Esophagus squamous epithelium (tissue), 5 donors: ENCODE results near the gene INVS. TPM values are rescaled to one million over a fixed set of nuclear protein-coding genes. Genes with fewer than 3 reads are reported as not detected.

Experiments used
- DNase-seq: peaks from one replicate; lab custom pipeline; 2025; lab: John Stamatoyannopoulos, UW
- H3K27ac ChIP-seq, 4 donors: fragments of 200-600 bp; sonication (generic); one replicate each; pipeline ENCODE4 v1.5.1; 2016 to 2019; ENCODE audit warnings: mild to moderate bottlenecking in 1 of 4
- H3K27me3 ChIP-seq, 4 donors: fragments of 200-600 bp; sonication (generic); 1 replicate in 3 of 4; 2 replicates in 1 of 4; pipeline versions ENCODE4 v1.5.1 to v1.6.0; 2017 to 2021; ENCODE audit warnings: antibody characterized with exemption in 1 of 4
- H3K36me3 ChIP-seq, 3 donors: fragments of 200-600 bp; sonication (generic); one replicate each; pipeline ENCODE4 v1.5.1; 2016 to 2019
- H3K4me1 ChIP-seq, 3 donors: fragments of 200-600 bp; sonication (generic); one replicate each; pipeline ENCODE4 v1.5.1; 2017 to 2019
- H3K4me3 ChIP-seq, 4 donors: fragments of 200-600 bp; sonication (generic); 1 replicate in 3 of 4; 2 replicates in 1 of 4; pipeline ENCODE4 v1.5.1; 2016 to 2019; ENCODE audit warnings: mild to moderate bottlenecking in 2 of 4, moderate library complexity in 1 of 4
- H3K9me3 ChIP-seq, 3 donors: fragments of 200-600 bp; sonication (generic); one replicate each; pipeline ENCODE4 v1.5.1; 2016 to 2019
- CTCF ChIP-seq, 6 experiments: fragments of 450-650 bp in 4 of 6; fragments of 200-600 bp in 2 of 6; sonication (generic) in 2 of 6; IDR thresholded peaks; one replicate each; pipeline ENCODE4 v1.5.1; 2016 to 2019; ENCODE audit warnings: antibody characterized with exemption in 6 of 6, mild to moderate bottlenecking in 4 of 6, moderate library complexity in 4 of 6
- POLR2A ChIP-seq, 4 donors: fragments of 450-650 bp; IDR thresholded peaks; one replicate each; pipeline ENCODE4 v1.6.1; 2017; ENCODE audit warnings: antibody characterized with exemption in 4 of 4, mild to moderate bottlenecking in 4 of 4, moderate library complexity in 3 of 4
- WGBS, 2 donors: methylation state at CpG; one replicate each; pipeline ENCODE4 v1.1.5; 2018; 5-methylcytosine and 5-hydroxymethylcytosine counted together
- intact Hi-C: fragments of 100-400 bp; cut with DNase I; formaldehyde crosslinking; loops from one replicate; pipeline ENCODE4 v1.15.0; 2022
- total RNA-seq, 4 donors: library from RNA; depleted of rRNA; stranded (reverse); fragments of >200 nt; gene quantifications; one replicate each; pipeline ENCODE4 v1.1.0, GENCODE V29; 2016
- donor health status: DM: yes; HTN: yes; CAD: no.

Gene INVS
- total RNA-seq, 4 donors from 2014 or later: 8.9 to 24.4 (median 13.3) TPM

DNA sequence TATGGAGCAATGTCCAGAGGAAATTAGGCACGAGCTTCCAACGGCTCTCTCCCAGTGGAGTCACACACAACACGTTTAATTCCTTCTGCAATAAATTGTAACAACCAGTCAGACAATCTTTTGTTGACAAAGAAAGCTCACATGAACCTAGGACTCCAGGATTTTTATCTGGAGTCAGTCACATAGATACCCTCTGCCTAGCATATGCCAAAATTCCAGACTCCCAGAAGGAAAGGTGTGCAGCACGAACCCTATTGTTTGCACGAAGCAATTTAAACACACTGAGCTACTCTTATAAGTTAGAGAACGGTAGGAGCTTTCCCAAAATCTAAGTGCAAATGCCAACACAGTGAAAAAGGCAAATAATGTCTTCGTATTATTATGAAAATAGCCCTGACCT lies 186.6 kb downstream of the INVS start:
- no peaks in the 10 kb centered on the region for H3K27me3 ChIP-seq
- WGBS, 2 donors: 94 to 97% methylated on average over 7 of the region's 7 CpGs
- intact Hi-C loops: no loop called here
- TF ChIP-seq CTCF (IDR thresholded peaks at IDR 0.05) (no peak), POLR2A (IDR thresholded peaks at IDR 0.05) (no peak)
- peaks cover 0 to 23% (median 0%) of the 10 kb centered on the region in 3 donors for H3K9me3 ChIP-seq
- H3K27ac ChIP-seq: no peak overlapping the region
- DNase-seq: no peak
- H3K36me3 ChIP-seq: peaks cover 0 to 95% (median 12%) of the 10 kb centered on the region in 3 donors
- no peak overlapping the region for H3K4me3 ChIP-seq
- no peaks in the 10 kb centered on the region for H3K4me1 ChIP-seq

- H3K9me3 ChIP-seq: peaks cover 0 to 23% (median 0%) of the 10 kb centered on the region in 3 donors
- DNase-seq: no peak
- WGBS, 2 donors: 84 to 88% methylated on average over 6 of the region's 6 CpGs
- peaks cover 0 to 99% (median 12%) of the 10 kb centered on the region in 3 donors for H3K36me3 ChIP-seq
- no peak for TF ChIP-seq POLR2A (IDR thresholded peaks at IDR 0.05)
- no peak for TF ChIP-seq CTCF (IDR thresholded peaks at IDR 0.05)
- intact Hi-C loops: no loop called here
- H3K4me3 ChIP-seq: no peak overlapping the region
- H3K27me3 ChIP-seq: no peaks in the 10 kb centered on the region
- no peaks in the 10 kb centered on the region for H3K4me1 ChIP-seq
- H3K27ac ChIP-seq: no peak overlapping the region
Measured at GRCh38 chr9:100286257-100286656, 187.2 kb downstream of the INVS start.

DNA sequence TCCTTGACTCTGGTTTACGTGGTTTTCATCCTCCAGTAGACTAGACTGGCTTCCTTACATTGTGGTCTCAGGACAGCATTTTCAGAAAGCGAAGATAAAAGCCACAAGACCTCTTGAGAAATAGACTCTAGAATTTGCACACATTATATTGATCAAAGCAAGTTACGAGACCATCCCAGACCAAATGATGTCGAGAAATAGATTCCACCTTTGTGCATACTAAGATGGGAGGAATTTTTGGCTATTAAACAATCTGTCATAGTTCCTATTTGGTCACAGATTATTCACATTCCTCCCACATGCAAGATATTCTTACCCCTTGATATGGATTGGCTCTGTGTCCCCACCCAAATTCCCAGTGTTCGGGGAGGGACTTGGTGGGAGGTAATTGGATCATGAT lies 188.1 kb downstream of the INVS start:
- WGBS, 2 donors: 95% methylated on average over 5 of the region's 5 CpGs
- DNase-seq: no peak
- H3K9me3 ChIP-seq: peaks cover 0 to 23% (median 0%) of the 10 kb centered on the region in 3 donors
- no peak overlapping the region for H3K27ac ChIP-seq
- peaks cover under 1 to 99% (median 11%) of the 10 kb centered on the region in 3 donors for H3K36me3 ChIP-seq
- no peaks in the 10 kb centered on the region for H3K27me3 ChIP-seq
- TF ChIP-seq POLR2A (IDR thresholded peaks at IDR 0.05): no peak
- no peak for TF ChIP-seq CTCF (IDR thresholded peaks at IDR 0.05)
- no peaks in the 10 kb centered on the region for H3K4me1 ChIP-seq
- no peak overlapping the region for H3K4me3 ChIP-seq
- intact Hi-C loops: no loop called here

DNA sequence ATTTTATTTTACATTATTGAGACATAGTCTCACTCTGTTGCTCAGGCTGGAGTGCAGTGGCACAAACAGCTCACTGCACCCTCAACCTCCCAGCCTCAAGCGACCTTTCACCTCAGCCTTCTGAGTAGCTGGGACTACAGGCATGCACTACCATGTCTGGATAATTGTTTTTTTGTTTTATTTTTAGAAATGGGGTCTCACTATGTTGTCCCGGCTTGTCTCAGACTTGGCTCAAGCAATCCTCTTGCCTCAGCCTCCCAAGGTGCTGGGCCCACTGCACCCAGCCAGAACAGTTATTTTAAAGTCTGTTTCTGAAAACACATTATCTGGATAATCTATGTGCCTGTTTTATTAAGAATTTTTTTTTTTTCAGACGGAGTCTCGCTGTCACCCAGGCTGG lies 191.7 kb downstream of the INVS start:
- intact Hi-C loops: no loop called here
- Histone ChIP-seq H3K27me3 (no peaks in the 10 kb centered on the region), H3K9me3 (peaks cover 0 to 9% (median 0%) of the 10 kb centered on the region in 3 donors), H3K4me1 (no peaks in the 10 kb centered on the region), H3K4me3 (no peak overlapping the region), H3K27ac (no peak overlapping the region), H3K36me3 (peaks cover 5 to 98% (median 17%) of the 10 kb centered on the region in 3 donors)
- no peak for DNase-seq
- WGBS, 2 donors: 92 to 95% methylated on average over 4 of the region's 4 CpGs
- TF ChIP-seq POLR2A (IDR thresholded peaks at IDR 0.05): no peak
- TF ChIP-seq CTCF (IDR thresholded peaks at IDR 0.05): no peak

DNA sequence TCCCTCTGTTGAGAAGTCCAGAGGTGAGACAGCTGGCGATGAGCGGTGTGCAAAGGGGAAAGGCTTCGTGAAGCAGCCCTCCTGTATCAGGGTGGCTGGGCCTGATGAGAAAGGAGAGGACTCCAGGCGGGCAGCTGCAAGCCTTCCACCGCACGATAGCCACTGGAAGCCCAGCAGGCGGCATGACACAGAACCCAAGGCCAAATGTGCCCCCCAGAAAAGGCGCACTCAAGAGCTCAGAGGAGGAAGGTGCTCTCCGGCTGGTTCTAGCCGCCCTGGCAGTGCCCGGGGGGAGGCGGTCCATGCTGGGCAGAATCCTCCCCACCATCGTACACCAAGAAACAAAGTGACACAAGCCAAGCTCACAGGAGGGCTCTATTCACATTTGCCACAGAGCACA lies 193.4 kb downstream of the INVS start:
- TF ChIP-seq POLR2A (IDR thresholded peaks at IDR 0.05): no peak
- TF ChIP-seq CTCF (IDR thresholded peaks at IDR 0.05): no peak
- Histone ChIP-seq H3K9me3 (peaks cover 0 to 5% (median 0%) of the 10 kb centered on the region in 3 donors), H3K4me1 (no peaks in the 10 kb centered on the region), H3K36me3 (peaks cover 5 to 98% (median 14%) of the 10 kb centered on the region in 3 donors), H3K4me3 (no peak overlapping the region), H3K27me3 (no peaks in the 10 kb centered on the region), H3K27ac (no peak overlapping the region)
- intact Hi-C loops: no loop called here
- DNase-seq: no peak
- 92 to 98% methylated on average over 6 to 7 of the region's 13 CpGs for WGBS, 2 donors
